Transverse colon (tissue), 4 donors: Measurements from ENCODE around the gene FUNDC2. TPM values are rescaled to one million over a fixed set of nuclear protein-coding genes. Genes with fewer than 3 reads are reported as not detected.

Experiments used
- DNase-seq: peaks from one replicate; pipeline ENCODE4 v3.0.0-alpha.2; 2019
- H3K27ac ChIP-seq, 4 donors: fragments of 200-600 bp; sonication (generic); 2 replicates each; pipeline ENCODE4 v1.5.1; 2016 to 2018; ENCODE audit warnings: inconsistent platforms in 4 of 4
- H3K27me3 ChIP-seq: fragments of 200-600 bp; sonication (generic); 2 replicates; pipeline ENCODE4 v1.5.1; 2017; ENCODE audit warnings: inconsistent platforms
- H3K36me3 ChIP-seq, 4 donors: fragments of 200-600 bp; sonication (generic); 2 replicates each; pipeline ENCODE4 v1.5.1; 2017 to 2019; ENCODE audit warnings: inconsistent platforms in 4 of 4
- H3K4me1 ChIP-seq, 4 donors: fragments of 200-600 bp; sonication (generic); 2 replicates each; pipeline ENCODE4 v1.5.1; 2017 to 2020; ENCODE audit warnings: inconsistent platforms in 4 of 4
- H3K4me3 ChIP-seq, 4 donors: fragments of 200-600 bp; sonication (generic); 1 replicate in 1 of 4; 2 replicates in 3 of 4; pipeline versions ENCODE4 v1.5.1 to v1.6.1; 2017 to 2019; ENCODE audit warnings: inconsistent platforms in 4 of 4
- H3K9me3 ChIP-seq, 2 donors: fragments of 200-600 bp; sonication (generic); 2 replicates each; pipeline ENCODE4 v1.5.1; 2017 to 2019; ENCODE audit warnings: inconsistent platforms in 2 of 2
- CTCF ChIP-seq, 5 experiments: fragments of 200-600 bp in 3 of 5; fragments of 450-650 bp in 2 of 5; sonication (generic) in 3 of 5; IDR thresholded peaks; 1 replicate in 2 of 5; 2 replicates in 3 of 5; pipeline ENCODE4 v1.5.1; 2016 to 2017; ENCODE audit warnings: antibody characterized with exemption in 5 of 5, inconsistent platforms in 3 of 5, mild to moderate bottlenecking in 2 of 5, moderate library complexity in 1 of 5
- EP300 ChIP-seq: sonication (generic); formaldehyde crosslinking; IDR thresholded peaks from one replicate; pipeline ENCODE4 v1.6.1; 2017; ENCODE audit warnings: antibody characterized with exemption, low read depth
- POLR2A ChIP-seq: fragments of 450-650 bp; IDR thresholded peaks from one replicate; pipeline ENCODE4 v1.6.1; 2016; ENCODE audit warnings: antibody characterized with exemption, mild to moderate bottlenecking, moderate library complexity
- POLR2AphosphoS5 ChIP-seq, 3 donors: sonication (generic); formaldehyde crosslinking; IDR thresholded peaks; one replicate each; pipeline ENCODE4 v1.6.1; 2016; ENCODE audit warnings: antibody characterized with exemption in 3 of 3
- WGBS, 2 donors: methylation state at CpG; one replicate each; pipeline ENCODE4 v1.1.5; 2018; ENCODE audit warnings: low coverage in 1 of 2; 5-methylcytosine and 5-hydroxymethylcytosine counted together
- in situ Hi-C, 4 donors: fragments of 200-750 bp; cut with MboI; loops; one replicate each; pipeline versions ENCODE4 v1.15.0 to v1.15.1; 2017; ENCODE audit warnings: low sequenced_read_pairs in 3 of 4, low pct_ligation_motif_present in 1 of 4, low pct_unique_long_range_greater_than_20kb in 1 of 4
- intact Hi-C: fragments of 100-400 bp; cut with DNase I; formaldehyde crosslinking; loops from one replicate; pipeline ENCODE4 v1.15.1; 2023; ENCODE audit warnings: low total_unique reads
- total RNA-seq, 4 donors: library from RNA; depleted of rRNA; stranded (reverse); fragments of >200 nt; gene quantifications; one replicate each; pipeline ENCODE4 v1.1.0, GENCODE V29; 2016

FUNDC2 gene
- total RNA-seq, 4 donors from 2014 or later, result 7.8 to 42.9 (median 32.9) TPM

GRCh38 chrX:155026420-155026726 lies 271 bp upstream of the FUNDC2 start:
- Histone ChIP-seq H3K27ac (peak overlapping the region; percentile 91 to 98 (median 94)), H3K4me3 (peak overlapping the region; percentile 13 to 66 (median 54)), H3K36me3 (no peaks in the 10 kb centered on the region), H3K9me3 (no peaks in the 10 kb centered on the region), H3K4me1 (peaks cover 0 to 13% (median 5%) of the 10 kb centered on the region in 4 donors), H3K27me3 (no peaks in the 10 kb centered on the region)
- no peak for DNase-seq
- TF ChIP-seq POLR2AphosphoS5 (IDR thresholded peaks at IDR 0.05), result peak in 1 of 3 donors; percentile 22
- no peak for TF ChIP-seq EP300
- intact Hi-C loops, result no loop called here
- in situ Hi-C loops, result no loop called here
- whole genome bisulfite sequencing, 2 donors, result 0 to 39% methylated on average over 1 to 16 of the region's 16 CpGs

GRCh38 chrX:155027509-155028066 lies 944 bp downstream of the FUNDC2 start:
- WGBS, 2 donors, result 0 to 42% methylated on average over 8 to 14 of the region's 14 CpGs
- Histone ChIP-seq H3K36me3 (no peaks in the 10 kb centered on the region), H3K9me3 (no peaks in the 10 kb centered on the region), H3K27ac (peak overlapping the region; percentile 91 to 98 (median 94)), H3K4me1 (peaks cover 0 to 13% (median 5%) of the 10 kb centered on the region in 4 donors), H3K27me3 (no peaks in the 10 kb centered on the region), H3K4me3 (peak overlapping the region; percentile 47 to 66 (median 54))
- DNase-seq, result no peak
- TF ChIP-seq CTCF (IDR thresholded peaks at IDR 0.05) (no peak), POLR2A (peak; percentile 42), POLR2AphosphoS5 (IDR thresholded peaks at IDR 0.05) (peak; percentile 42 to 63 (median 48)), EP300 (no peak)
- in situ Hi-C loops (no loop called here), intact Hi-C loops (no loop called here)

- H3K4me3 ChIP-seq, result peak overlapping the region in 2 of 4 donors; percentile 51 to 66
- 14 to 37% methylated on average over 1 to 3 of the region's 3 CpGs for WGBS, 2 donors
- H3K36me3 ChIP-seq, result no peaks in the 10 kb centered on the region
- H3K9me3 ChIP-seq, result no peaks in the 10 kb centered on the region
- no peak for DNase-seq
- H3K4me1 ChIP-seq, result peaks cover 0 to 13% (median 5%) of the 10 kb centered on the region in 4 donors
- TF ChIP-seq EP300 (no peak), POLR2AphosphoS5 (IDR thresholded peaks at IDR 0.05) (no peak), CTCF (IDR thresholded peaks at IDR 0.05) (no peak), POLR2A (no peak)
- intact Hi-C loops, result no loop called here
- H3K27ac ChIP-seq, result peak overlapping the region; percentile 91 to 98 (median 94)
- H3K27me3 ChIP-seq, result no peaks in the 10 kb centered on the region
- in situ Hi-C loops, result no loop called here
Measured at GRCh38 chrX:155028129-155028528, 1.5 kb downstream of the FUNDC2 start.

- no peaks in the 10 kb centered on the region for H3K9me3 ChIP-seq
- intact Hi-C loops, result no loop called here
- no peaks in the 10 kb centered on the region for H3K36me3 ChIP-seq
- no peaks in the 10 kb centered on the region for H3K27me3 ChIP-seq
- no peak overlapping the region for H3K4me3 ChIP-seq
- in situ Hi-C loops, result no loop called here
- H3K27ac ChIP-seq, result peak overlapping the region; percentile 91 to 98 (median 94)
- 58% methylated on average over 2 of the region's 2 CpGs; no CpG with 5 or more reads in 1 of the 2 donors for WGBS, 2 donors
- DNase-seq, result no peak
- TF ChIP-seq POLR2A, result no peak
- TF ChIP-seq CTCF (IDR thresholded peaks at IDR 0.05), result no peak
- TF ChIP-seq POLR2AphosphoS5 (IDR thresholded peaks at IDR 0.05), result no peak
- no peak for TF ChIP-seq EP300
- peaks cover 0 to 13% (median 5%) of the 10 kb centered on the region in 4 donors for H3K4me1 ChIP-seq
Measured at GRCh38 chrX:155028877-155029291, 2.2 kb downstream of the FUNDC2 start.

GRCh38 chrX:155031657-155032056 lies 5.0 kb downstream of the FUNDC2 start:
- peaks cover 0 to 13% (median 5%) of the 10 kb centered on the region in 4 donors for H3K4me1 ChIP-seq
- H3K27ac ChIP-seq, result no peak overlapping the region
- H3K4me3 ChIP-seq, result no peak overlapping the region
- DNase-seq, result no peak
- no peaks in the 10 kb centered on the region for H3K9me3 ChIP-seq
- peaks cover 0 to 4% (median 0%) of the 10 kb centered on the region in 4 donors for H3K36me3 ChIP-seq
- 94% methylated on average over 5 of the region's 5 CpGs; no CpG with 5 or more reads in 1 of the 2 donors for WGBS, 2 donors
- no peaks in the 10 kb centered on the region for H3K27me3 ChIP-seq
- intact Hi-C loops, result no loop called here
- in situ Hi-C loops, result no loop called here
- no peak for TF ChIP-seq POLR2A
- TF ChIP-seq CTCF (IDR thresholded peaks at IDR 0.05), result no peak
- no peak for TF ChIP-seq POLR2AphosphoS5 (IDR thresholded peaks at IDR 0.05)
- TF ChIP-seq EP300, result no peak
